Neutrophil (primary cell): ENCODE results near the gene KRT34.

Experiments used
- H3K27ac ChIP-seq: fragments of 200-600 bp; sonication (generic); 2 replicates; pipeline ENCODE4 v1.5.1; 2016; ENCODE audit warnings: mild to moderate bottlenecking, moderate library complexity
- H3K27me3 ChIP-seq: fragments of 200-600 bp; sonication (generic); 2 replicates; pipeline ENCODE4 v1.6.0; 2016; ENCODE audit warnings: mild to moderate bottlenecking
- H3K36me3 ChIP-seq: fragments of 200-600 bp; sonication (generic); 2 replicates; pipeline ENCODE4 v1.5.1; 2017
- H3K4me1 ChIP-seq, 2 experiments: fragments of 200-600 bp in 1 of 2; sonication (generic) in 1 of 2; 1 replicate in 1 of 2; 2 replicates in 1 of 2; pipeline versions ENCODE4 v1.5.1 to v1.6.1; 2013 to 2016; ENCODE audit warnings: low read depth in 1 of 2, low read length in 1 of 2, mild to moderate bottlenecking in 1 of 2, moderate library complexity in 1 of 2; ENCODE audit not compliant: control insufficient read depth in 1 of 2, insufficient read depth in 1 of 2
- H3K4me3 ChIP-seq, 2 experiments: fragments of 200-600 bp in 1 of 2; sonication (generic) in 1 of 2; 1 replicate in 1 of 2; 2 replicates in 1 of 2; pipeline ENCODE4 v1.5.1; 2013 to 2016; ENCODE audit warnings: low read depth in 1 of 2, low read length in 1 of 2, mild to moderate bottlenecking in 1 of 2, moderate library complexity in 1 of 2
- H3K9me3 ChIP-seq: fragments of 200-600 bp; sonication (generic); 2 replicates; pipeline ENCODE4 v1.5.1; 2016
- TF ChIP-seq, protein P1 (sequence below): fragments of 200-600 bp; sonication (generic); IDR thresholded peaks from 2 replicates; pipeline ENCODE4 v1.5.1; 2016; ENCODE audit warnings: antibody characterized with exemption

The KRT34 gene

DNA sequence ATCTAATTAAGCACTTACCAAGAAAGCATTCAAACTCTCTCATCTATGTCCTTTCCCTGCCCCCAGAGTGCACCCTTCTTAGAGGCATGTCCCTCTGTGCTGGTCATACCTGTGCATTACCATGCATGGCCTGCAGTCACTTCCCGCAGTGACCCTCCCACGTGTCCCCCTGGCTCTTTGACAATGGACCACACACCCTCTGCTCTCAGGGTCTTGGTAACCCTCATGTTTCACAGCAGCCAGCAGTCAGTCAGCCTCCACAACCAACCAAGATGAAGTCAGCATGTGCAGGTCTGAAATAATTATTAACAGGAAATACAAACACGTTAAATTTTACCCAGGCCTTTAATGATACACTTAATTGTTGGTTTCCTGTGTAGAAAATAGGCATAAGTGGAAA, 41.6 kb downstream of the KRT34 start:
- no peak overlapping the region for H3K27ac ChIP-seq
- H3K27me3 ChIP-seq = peaks cover 5% of the 10 kb centered on the region
- no peaks in the 10 kb centered on the region for H3K9me3 ChIP-seq
- H3K4me3 ChIP-seq = no peak overlapping the region
- H3K4me1 ChIP-seq = peaks cover 0 to 15% of the 10 kb centered on the region in 2 experiments
- H3K36me3 ChIP-seq = no peaks in the 10 kb centered on the region
- TF ChIP-seq, protein P1, sequence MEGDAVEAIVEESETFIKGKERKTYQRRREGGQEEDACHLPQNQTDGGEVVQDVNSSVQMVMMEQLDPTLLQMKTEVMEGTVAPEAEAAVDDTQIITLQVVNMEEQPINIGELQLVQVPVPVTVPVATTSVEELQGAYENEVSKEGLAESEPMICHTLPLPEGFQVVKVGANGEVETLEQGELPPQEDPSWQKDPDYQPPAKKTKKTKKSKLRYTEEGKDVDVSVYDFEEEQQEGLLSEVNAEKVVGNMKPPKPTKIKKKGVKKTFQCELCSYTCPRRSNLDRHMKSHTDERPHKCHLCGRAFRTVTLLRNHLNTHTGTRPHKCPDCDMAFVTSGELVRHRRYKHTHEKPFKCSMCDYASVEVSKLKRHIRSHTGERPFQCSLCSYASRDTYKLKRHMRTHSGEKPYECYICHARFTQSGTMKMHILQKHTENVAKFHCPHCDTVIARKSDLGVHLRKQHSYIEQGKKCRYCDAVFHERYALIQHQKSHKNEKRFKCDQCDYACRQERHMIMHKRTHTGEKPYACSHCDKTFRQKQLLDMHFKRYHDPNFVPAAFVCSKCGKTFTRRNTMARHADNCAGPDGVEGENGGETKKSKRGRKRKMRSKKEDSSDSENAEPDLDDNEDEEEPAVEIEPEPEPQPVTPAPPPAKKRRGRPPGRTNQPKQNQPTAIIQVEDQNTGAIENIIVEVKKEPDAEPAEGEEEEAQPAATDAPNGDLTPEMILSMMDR = no peak

DNA sequence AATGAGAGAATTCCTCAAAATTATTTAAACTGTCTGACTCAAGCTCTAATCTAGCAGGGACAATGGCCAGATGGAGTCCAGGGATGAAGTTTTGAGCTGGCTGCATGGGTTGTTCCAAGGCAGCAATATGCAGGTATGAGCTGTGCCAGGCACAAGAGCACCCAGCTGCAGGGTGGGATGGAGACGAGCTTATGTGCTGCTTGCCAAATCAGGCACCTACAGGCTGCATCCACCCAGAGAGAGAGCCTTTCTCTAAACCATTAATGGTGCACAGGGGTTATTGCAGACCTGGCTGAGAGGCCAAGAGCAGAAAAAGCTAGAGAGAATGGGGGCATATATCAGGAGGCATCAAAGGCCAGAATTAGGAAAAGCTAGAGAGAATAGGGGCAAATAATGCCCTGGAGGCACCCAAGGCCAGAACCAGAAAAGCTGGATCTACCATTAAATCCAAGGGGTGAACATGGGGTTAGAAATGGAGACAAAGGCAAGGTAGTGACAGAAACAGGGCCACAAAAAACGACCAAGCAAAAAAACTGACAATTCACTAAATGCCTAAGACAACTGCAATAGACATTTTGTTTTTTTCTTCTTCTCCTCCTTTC, 42.4 kb downstream of the KRT34 start:
- H3K9me3 ChIP-seq = no peaks in the 10 kb centered on the region
- TF ChIP-seq, protein P1 = no peak
- no peaks in the 10 kb centered on the region for H3K36me3 ChIP-seq
- peaks cover 5% of the 10 kb centered on the region for H3K27me3 ChIP-seq
- H3K4me1 ChIP-seq = peaks cover 0 to 15% of the 10 kb centered on the region in 2 experiments
- peak overlapping the region; percentile 30 for H3K27ac ChIP-seq
- no peak overlapping the region for H3K4me3 ChIP-seq

DNA sequence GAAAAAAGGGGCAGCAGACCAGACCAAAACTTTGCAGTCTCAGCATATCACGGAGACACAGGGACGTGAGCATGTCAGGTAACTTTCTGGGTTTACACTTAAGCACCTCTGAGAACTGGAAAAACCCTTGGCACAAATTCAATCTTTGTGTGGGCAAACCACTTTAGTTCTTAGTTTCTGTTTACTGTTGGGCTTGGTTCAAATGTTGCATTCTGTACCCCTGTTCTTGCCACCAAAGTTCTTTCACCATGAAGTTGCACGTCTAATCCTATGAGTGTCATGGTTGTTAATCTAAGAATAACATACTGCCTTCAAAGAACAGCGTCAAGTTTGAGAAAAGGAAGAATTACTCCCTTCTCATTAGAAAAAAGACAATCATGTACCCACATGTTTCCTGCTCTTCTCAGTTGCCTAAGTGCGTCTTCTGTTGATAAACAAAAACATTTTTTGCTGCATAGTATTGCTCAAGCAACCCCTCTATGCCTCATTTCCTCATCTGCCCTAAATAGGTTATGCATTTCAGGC, 43.1 kb downstream of the KRT34 start:
- Histone ChIP-seq H3K4me3 (no peak overlapping the region), H3K9me3 (no peaks in the 10 kb centered on the region), H3K36me3 (no peaks in the 10 kb centered on the region), H3K27me3 (peaks cover 5% of the 10 kb centered on the region), H3K4me1 (peaks cover 0 to 15% of the 10 kb centered on the region in 2 experiments), H3K27ac (peak overlapping the region; percentile 30)
- TF ChIP-seq, protein P1 = no peak

DNA sequence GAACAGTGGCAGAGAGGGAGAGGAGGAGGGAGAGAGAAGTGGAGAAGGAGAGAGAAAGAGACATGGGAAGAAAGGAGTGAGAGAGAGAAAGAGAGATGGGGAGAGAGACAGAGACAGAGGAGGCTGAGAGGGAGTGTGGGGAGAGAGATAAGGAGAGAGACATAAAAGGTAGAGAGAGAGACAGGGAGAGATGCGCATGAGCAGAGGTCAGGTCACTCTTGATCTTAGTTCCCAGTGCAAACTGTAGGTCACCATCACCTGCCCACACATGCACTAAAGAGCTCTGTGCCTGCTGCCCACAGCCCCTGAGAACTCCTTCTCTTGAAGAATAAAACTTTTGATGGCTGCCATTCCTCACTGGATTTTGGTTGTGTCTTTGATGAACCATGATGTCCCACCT, 46.4 kb downstream of the KRT34 start:
- Histone ChIP-seq H3K27ac (no peak overlapping the region), H3K36me3 (no peaks in the 10 kb centered on the region), H3K4me1 (peaks cover 0 to 15% of the 10 kb centered on the region in 2 experiments), H3K4me3 (no peak overlapping the region), H3K27me3 (peaks cover 5% of the 10 kb centered on the region), H3K9me3 (no peaks in the 10 kb centered on the region)
- TF ChIP-seq, protein P1 = no peak

DNA sequence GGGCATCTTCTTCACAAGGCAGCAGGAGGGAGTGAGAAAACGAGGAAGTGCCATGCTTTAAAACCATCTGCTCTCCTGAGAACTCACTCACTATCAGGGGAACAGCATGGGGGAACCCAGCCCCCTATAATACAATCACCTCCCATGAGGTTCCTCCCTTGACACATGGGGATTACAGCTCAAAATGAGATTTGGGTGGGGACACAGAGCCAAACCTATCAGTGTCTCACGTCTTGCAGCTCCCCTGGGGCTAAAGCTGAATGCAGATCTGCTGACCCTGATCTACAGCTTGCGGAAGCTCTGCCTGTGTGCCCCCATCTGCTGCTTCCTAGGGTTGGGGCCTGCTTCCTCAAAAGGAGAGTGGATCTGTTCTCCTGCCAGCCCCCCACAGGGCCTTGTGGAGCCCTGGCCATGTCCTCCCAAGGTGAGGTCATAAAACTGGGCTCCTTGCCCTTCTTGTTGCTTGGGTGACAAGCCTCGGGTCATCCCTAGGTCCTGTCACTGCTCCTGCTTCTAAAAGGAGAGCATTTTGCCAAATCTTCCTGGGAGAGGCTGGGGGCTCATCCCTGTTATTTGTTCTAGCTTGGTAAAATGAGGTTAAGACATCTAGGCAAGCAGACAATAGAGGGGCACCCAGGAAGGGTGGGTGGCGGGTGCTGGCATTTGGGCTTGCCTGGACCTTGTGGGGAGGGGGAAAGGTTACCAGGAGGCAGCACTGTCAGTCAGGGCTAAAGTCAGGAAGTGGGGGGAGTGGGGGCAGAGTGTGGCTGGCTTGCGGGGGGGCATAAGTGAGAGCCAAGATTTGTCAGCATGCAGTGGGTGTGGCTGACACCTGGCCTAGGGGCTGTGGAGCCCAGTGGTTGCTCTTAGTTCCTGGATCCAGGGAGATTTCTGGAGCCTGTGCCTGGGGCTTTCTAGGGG, 47.5 kb downstream of the KRT34 start:
- H3K27me3 ChIP-seq = peaks cover 5% of the 10 kb centered on the region
- peaks cover 0 to 10% of the 10 kb centered on the region in 2 experiments for H3K4me1 ChIP-seq
- no peaks in the 10 kb centered on the region for H3K9me3 ChIP-seq
- TF ChIP-seq, protein P1 = no peak
- no peaks in the 10 kb centered on the region for H3K36me3 ChIP-seq
- H3K4me3 ChIP-seq = no peak overlapping the region
- no peak overlapping the region for H3K27ac ChIP-seq
